ENCODE results near the gene PLEK.
A peak's percentile ranks its signal among the peaks of the same experiment; 100 is the strongest.

Gene PLEK, protein sequence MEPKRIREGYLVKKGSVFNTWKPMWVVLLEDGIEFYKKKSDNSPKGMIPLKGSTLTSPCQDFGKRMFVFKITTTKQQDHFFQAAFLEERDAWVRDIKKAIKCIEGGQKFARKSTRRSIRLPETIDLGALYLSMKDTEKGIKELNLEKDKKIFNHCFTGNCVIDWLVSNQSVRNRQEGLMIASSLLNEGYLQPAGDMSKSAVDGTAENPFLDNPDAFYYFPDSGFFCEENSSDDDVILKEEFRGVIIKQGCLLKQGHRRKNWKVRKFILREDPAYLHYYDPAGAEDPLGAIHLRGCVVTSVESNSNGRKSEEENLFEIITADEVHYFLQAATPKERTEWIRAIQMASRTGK

DNA sequence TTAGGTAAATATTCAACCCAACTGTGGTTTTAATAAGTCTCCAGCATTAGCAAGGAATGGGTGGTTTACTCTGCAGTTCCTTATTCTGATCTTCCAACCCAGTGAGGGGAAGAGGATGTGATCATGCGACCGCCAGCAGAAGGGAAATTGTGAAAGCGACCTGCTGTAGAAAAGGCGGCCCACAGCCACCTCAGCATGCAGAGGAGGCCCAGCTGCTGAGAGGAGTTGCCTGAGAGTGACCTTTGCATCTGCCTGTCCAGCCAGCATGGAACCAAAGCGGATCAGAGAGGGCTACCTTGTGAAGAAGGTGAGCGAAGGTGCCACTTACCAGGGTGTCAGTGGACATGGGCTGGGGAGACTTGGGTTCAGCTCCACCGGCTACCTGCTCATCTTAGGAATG, at the start of gene PLEK:
TSS of gene PLEK (plus strand) at position 196 of the 400 bp plus-strand sequence. CDS start at position 266, 70 bp downstream.
- H3K4me3 Mint-ChIP-seq: no peak within 1 kb of the TSS
- TF ChIP-seq, protein P1, sequence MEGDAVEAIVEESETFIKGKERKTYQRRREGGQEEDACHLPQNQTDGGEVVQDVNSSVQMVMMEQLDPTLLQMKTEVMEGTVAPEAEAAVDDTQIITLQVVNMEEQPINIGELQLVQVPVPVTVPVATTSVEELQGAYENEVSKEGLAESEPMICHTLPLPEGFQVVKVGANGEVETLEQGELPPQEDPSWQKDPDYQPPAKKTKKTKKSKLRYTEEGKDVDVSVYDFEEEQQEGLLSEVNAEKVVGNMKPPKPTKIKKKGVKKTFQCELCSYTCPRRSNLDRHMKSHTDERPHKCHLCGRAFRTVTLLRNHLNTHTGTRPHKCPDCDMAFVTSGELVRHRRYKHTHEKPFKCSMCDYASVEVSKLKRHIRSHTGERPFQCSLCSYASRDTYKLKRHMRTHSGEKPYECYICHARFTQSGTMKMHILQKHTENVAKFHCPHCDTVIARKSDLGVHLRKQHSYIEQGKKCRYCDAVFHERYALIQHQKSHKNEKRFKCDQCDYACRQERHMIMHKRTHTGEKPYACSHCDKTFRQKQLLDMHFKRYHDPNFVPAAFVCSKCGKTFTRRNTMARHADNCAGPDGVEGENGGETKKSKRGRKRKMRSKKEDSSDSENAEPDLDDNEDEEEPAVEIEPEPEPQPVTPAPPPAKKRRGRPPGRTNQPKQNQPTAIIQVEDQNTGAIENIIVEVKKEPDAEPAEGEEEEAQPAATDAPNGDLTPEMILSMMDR (IDR thresholded peaks at IDR 0.05): no peak
- H3K27ac Mint-ChIP-seq: no peak within 1 kb of the TSS
- H3K27me3 Mint-ChIP-seq (ENCODE audit: low read depth, poor library complexity): no peaks in the 10 kb centered on the region
- peaks cover 13% of the 10 kb centered on the region for H3K4me1 Mint-ChIP-seq
- H3K9me3 Mint-ChIP-seq: peaks cover 10% of the 10 kb centered on the region
- no peaks in the 10 kb centered on the region for H3K36me3 Mint-ChIP-seq (ENCODE audit: low read depth)
- DNase-seq: no peak

DNA sequence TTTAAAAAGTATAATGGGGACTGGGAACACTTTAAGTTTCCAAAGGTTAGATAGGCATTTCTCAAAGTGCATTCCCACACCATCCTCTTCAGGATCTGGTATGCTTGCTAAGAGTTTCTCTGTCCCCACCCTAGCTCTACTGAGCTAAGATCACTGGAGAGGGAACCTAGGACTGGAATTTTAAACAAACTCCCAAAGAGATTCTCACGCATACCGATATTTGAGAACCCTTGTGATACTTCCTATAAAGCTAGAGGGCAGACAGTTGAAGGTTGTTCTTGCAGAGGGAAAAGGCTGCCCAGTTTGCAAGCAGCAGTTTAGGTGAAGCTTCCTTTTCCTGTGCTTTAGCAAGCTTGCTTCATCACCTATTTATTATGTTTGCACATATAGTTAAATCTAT, 49.0 kb upstream of the PLEK start:
- H3K9me3 Mint-ChIP-seq: no peaks in the 10 kb centered on the region
- H3K4me1 Mint-ChIP-seq: peaks cover 21% of the 10 kb centered on the region
- no peak for DNase-seq
- H3K27me3 Mint-ChIP-seq (ENCODE audit: low read depth, poor library complexity): peaks cover 62% of the 10 kb centered on the region
- TF ChIP-seq, protein P1 (IDR thresholded peaks at IDR 0.05): no peak
- H3K27ac Mint-ChIP-seq: no peak overlapping the region
- no peak overlapping the region for H3K4me3 Mint-ChIP-seq
- no peaks in the 10 kb centered on the region for H3K36me3 Mint-ChIP-seq (ENCODE audit: low read depth)

DNA sequence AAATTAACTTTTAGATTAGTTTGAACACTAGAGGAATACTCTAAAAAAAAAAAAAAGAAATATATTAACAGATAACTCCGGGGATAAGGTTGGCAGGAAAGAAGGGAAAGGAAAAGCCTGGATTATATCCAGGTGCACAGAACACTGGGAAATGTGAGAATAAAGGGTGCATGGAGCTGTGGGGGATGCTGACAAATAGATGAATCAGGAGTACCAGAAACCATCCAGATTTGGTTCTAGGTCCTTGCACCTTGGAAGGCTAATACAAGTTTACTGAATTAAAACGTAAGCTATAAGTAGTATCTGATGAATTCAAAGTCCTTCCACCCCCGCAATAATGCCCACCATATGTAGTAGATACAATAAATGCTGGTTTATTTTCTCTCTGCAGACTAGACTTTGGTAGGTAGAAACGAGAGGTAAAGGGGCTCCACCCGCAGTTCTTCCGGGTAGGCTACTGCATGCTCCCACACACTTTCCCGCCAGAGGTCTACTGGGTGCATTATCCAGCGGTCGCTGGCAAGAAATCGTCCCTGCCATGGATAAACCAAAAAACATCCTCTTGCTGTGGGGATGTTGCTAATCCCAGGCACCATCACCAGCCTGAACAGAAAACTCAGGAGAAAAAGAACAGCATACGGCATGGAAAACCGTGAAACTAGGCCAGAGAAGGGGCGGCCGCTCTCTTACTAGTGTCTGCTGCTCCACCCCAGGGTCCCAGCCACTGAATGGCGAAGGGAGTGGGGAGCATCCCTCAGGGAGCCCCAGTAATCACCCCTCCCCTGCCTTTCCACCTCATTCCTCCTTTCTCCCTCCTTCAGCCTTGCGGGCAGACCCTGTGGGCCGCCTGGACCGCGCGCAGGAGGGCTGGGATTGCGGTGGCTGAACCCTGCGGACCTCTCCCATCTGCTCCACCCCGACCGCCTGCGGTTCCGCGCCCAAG, 46.8 kb upstream of the PLEK start:
- H3K4me3 Mint-ChIP-seq: peak overlapping the region; percentile 89
- H3K27ac Mint-ChIP-seq: no peak overlapping the region
- H3K27me3 Mint-ChIP-seq (ENCODE audit: low read depth, poor library complexity): peaks cover 83% of the 10 kb centered on the region

DNA sequence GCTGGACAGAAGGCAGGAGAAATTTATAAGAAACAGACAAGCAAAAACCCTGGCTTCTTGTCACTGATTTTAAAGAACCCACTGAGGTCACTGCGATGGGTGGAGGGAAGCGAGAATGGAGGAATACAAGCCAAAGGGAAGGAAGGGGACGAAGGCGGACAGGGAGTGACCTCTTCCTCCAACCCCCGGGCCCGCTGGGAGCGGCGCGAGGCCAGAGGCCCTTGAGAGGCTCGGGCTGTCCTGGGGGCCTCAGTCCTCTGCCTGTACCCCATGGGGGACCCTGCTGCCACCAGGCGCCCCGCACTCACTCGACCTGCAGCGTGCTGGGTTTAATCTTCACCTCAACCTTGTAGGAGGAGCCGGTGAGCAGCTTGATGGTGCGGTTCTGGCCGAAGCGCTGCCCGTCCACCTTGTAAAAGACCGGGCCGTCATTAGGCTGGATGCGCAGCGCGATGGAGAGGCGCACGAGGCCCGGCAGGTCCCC, 46.1 kb upstream of the PLEK start:
- H3K4me1 Mint-ChIP-seq: peaks cover 21% of the 10 kb centered on the region
- peaks cover 82% of the 10 kb centered on the region for H3K27me3 Mint-ChIP-seq (ENCODE audit: low read depth, poor library complexity)
- TF ChIP-seq, protein P1 (IDR thresholded peaks at IDR 0.05): no peak
- no peaks in the 10 kb centered on the region for H3K9me3 Mint-ChIP-seq
- H3K36me3 Mint-ChIP-seq (ENCODE audit: low read depth): no peaks in the 10 kb centered on the region
- DNase-seq: no peak
- no peak overlapping the region for H3K27ac Mint-ChIP-seq
- peak overlapping the region; percentile 89 for H3K4me3 Mint-ChIP-seq

More for the DNA sequence above, 46.8 kb upstream of the PLEK start:
- TF ChIP-seq, protein P1 (IDR thresholded peaks at IDR 0.05): no peak
- no peaks in the 10 kb centered on the region for H3K9me3 Mint-ChIP-seq
- DNase-seq: peak; percentile 35
- H3K36me3 Mint-ChIP-seq (ENCODE audit: low read depth): no peaks in the 10 kb centered on the region
- H3K4me1 Mint-ChIP-seq: peaks cover 21% of the 10 kb centered on the region

DNA sequence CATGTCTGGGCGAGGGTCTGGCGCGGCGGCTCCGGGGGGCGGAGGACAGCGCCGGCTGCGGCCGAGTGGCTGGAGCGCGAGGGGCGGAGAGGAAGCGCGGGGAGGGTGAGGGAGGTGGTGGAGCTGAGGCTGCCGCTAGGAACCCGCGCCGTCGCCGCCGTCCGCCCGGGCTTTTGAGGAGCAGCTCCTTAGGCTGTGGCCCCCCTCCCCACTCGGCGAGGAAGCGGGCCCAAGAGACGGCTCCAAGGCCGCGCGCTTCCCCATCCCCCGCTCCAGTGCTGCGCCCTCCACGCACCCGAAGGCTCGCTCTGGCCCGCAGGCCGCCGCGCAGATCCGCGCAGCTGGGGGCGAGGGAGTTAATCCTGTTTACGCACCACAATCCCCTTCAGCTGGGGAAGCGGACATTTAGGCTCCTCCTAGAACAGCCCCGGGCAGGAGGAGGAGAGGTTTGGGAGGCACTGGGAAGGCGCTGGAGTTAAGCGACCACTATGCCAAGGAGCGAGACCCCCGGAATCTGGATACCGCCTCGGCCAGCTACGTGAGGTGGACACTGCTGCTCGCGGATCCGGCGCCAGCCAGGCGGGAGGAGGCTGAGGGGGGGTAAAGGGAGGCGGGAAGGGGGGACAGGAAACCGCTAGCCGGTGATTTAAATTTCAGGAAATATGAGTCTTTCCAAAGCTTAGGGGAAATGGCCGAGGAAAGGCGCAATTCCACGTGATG, 45.5 kb upstream of the PLEK start, which contains the start of gene CNRIP1:
TSS of gene CNRIP1 (minus strand) at position 552 of the 720 bp plus-strand sequence. CDS start at position 3, 549 bp downstream.
- Mint-ChIP-seq H3K4me1 (peaks cover 21% of the 10 kb centered on the region), H3K27ac (no peak within 1 kb of the TSS), H3K4me3 (peak within 1 kb of the TSS; percentile 89), H3K9me3 (no peaks in the 10 kb centered on the region), H3K27me3 (ENCODE audit: low read depth, poor library complexity) (peaks cover 84% of the 10 kb centered on the region), H3K36me3 (ENCODE audit: low read depth) (no peaks in the 10 kb centered on the region)
- TF ChIP-seq, protein P1 (IDR thresholded peaks at IDR 0.05): no peak
- peak; percentile 74 for DNase-seq

Measured in nephron progenitor cell (in vitro differentiated cells).